Activated CD8-positive, alpha-beta memory T cell treated with anti-CD3 and anti-CD28 coated beads, Interleukin-2, amount 50 U/mL, for 1 hour (primary cell): ENCODE data around the gene UBE2J2.
"Not testable (repeated sequence)": the region's sequence is repeated elsewhere in the genome, so short reads cannot be mapped to it uniquely, and the experiment has no call there.

Experiments
- DNase-seq: peaks from one replicate; pipeline ENCODE4 v3.0.0-alpha.2; 2020; ENCODE audit errors: extremely low read depth

The UBE2J2 gene

DNA sequence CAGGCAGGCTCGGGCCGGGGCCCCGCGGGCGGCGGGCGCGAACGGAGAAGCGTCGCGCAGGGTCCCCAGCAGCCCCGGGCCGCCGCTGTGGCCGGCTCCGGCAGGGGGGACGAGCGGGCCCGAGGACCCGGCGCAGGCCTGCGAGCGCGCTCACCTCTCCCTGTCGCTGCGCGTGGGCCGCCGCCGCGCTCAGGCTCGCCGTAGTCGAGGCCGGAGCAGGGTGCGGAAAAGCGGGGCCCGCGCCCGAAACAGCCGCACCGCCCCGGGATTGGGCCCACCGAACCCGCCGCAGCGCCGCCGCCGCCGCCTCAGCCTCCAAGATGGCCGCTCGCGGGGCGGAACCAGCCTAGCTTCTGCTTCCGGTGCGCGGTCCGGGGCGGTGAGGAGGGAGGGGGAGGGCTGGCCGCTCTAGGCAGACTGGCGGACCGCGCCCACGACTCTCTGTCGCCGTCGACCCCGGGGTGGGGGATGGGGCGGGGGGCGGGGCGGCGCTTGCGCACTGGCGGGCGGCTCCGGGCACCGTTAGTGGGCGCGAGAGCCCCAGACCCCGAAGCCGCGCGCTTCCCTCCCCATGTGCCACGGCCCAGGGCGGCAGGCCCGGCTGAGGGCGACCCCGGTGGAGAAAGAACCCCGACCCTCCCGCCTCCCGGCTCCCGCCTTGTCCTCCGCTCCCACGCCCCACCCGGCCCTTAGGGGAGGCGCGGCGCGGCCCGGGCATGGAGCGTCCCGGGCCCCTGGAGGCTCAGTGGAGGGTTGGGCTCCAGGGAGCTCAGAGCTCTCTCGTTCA, at the start of gene UBE2J2:
Gene UBE2J2 (minus strand): TSS at position 343 of the 787 bp plus-strand sequence. CDS start 5,862 bp downstream, outside the sequence.
- DNase-seq: peak; percentile 81

DNA sequence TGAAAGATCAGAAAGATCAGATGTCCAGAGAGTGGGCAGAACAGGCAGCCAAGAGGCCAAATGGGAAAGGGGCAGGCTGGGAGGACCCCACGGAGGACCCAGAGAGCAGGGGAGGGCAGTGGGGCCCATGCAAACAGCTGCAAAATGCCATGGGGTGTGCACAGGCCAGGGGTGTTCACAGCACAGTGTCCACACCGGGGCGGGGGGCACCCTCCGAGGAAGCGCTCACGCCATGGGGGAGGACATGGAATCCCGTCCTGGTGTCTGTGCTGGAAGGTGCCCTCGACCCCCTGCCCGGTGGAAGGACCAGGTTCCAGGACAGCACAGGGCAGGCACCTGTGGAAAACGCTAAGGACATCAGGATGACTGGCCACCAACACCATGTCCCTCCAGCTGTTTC, 49.3 kb upstream of the UBE2J2 start:
- DNase-seq: no peak

DNA sequence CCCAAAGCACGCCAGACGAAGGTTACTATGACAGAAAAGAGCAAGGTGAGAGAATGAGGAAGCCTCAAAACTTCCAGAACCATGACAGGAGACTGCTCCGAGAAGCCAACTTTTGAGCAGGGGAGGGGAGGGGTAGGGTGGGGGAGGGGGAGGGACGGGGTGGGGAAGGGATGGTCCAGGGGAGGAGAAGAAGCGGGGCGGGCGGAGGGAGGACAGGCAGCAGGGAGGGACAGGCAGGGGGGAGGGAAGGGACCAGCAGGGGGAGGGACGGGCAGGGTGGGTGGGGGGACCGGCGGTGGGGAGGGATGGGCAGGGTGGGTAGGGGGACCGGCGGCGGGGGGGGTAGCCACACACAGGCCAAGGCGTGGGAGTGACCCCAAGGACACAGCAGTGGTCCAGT, 48.8 kb upstream of the UBE2J2 start:
- DNase-seq: no peak

DNA sequence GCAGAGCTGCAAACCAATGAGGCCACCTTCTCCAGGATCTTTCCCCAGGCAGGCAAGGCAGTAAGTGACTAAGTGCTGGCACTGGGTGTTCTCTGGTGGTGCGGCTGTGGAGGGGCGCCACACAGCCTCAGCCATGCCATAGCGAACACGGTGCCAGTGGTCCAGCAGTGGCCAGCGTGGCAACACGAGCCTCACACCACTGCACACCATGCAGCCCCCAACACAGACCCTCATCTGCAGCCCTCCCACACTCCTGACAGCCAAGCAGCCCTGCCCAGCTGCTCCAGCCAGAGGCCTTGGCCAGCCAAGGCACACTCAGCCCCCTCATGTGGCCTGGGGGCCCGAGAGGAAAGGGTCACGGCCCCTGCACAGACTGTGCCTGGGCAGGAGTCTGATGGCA, 47.8 kb upstream of the UBE2J2 start:
- DNase-seq: no peak

DNA sequence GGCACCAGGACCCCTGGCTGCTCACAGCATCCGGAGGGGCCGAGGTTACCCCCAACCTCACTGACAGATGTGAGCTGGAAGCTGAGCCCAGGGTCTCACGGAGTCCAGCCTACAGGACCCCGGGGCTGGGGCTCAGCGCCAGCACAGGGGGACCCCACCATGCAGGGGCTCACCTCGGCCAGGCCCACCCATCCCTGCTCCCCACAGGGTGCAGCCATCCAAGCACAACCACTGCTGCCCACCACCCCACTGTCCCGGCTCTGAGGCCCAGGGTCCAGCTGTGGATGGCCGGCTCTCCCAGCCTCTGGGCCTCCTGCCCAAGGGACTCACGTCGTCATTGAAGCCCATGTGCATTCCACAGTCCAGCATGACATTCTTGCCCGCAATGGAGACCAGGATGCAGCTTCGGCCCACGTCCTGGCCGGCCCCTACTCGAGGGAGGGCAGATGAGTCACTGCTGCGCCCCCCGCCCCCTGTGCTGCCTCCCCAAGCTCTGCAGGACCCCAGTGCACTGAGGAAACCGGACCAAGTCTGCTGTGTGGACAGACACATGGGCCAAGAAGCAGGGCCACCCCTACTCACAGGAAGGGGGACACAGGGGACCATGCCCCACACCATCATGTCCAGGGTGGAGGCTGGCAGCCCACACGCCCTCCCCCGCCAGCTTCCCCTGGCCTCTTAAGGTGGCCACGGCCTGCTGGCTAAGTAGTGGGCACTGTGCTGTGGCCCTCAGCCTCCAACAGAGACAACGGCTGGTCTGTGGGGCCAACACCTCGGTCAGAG, 47.2 kb upstream of the UBE2J2 start:
- DNase-seq: no peak

DNA sequence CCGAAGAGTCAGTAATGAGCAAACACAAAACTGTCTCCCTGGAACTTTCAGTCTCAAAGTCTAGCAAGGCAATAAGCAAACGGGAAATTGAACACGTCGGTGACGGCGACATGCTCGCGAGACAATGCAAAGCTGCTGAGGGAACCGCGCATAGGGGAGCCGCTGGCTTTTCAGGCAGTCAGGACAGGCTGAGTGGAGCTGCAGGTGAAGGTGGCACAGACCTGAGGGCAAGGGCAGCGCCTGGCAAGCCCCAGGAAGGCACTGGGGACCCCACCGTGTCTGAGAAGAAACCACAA, 45.9 kb upstream of the UBE2J2 start:
- DNase-seq: no peak

DNA sequence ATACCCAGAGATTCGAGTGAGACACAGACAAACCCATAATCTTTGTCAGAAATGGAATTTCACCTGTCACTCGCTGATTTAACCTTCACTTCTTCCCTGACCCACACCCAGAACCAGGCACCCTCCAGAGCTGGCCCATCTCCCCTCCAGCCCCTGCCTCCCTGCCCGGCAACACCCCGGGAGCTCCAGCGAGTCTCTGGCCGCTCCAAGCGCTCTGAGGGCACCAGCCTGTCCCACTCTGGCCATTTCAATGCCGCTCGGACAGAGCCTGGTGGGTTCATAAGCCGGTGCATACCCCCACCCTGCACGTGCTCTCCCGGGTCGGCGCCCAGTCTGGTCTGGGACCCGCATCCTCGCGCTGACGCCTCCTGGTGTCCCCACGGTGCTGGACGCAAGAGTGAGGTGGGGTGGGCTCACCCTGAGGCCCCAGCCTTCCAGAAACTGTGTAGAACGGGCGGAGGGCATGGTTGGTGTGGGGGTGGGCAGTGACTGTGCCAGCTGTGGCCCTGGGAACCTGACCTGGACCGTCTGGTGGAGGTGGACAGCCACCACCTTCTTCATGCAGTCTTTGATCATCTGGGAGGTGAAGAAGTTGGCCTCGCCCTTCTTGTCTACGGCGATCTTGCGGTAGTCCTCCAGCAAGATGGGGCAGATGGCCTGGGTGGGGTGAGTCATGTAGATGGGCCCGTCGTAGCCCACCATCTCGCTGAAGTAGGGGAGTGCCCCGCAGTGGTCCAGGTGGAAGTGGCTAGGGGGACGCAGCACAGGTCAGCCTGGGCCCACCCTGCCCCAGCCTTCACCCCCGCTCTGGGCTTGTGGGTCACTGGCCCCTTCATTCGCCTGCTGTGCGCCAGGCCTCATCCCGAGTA, 45.4 kb upstream of the UBE2J2 start:
- DNase-seq: no peak

DNA sequence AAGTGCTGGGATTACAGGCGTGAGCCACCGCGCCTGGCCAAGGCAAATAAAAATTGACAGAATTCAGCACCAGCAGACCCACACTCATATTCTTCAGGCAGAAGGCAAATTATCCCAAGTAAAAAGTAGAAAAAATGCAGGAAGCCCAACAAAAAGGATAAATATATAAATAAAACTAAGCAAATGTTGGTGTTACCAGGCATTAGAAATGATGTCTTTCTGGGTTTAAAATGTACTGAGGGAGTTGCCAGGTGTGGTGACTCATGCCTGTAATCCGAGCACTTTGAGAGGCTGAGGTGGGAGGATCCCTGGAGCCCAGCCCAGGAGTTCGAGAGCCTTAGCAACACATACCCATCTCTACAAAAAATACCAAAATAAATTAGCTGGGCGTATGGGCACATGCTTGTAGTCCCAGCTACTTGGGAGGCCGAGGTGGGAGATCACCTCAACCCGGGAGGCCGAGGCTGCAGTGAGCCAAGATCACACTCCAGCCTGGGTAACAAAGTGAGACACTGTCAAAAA, 44.5 kb upstream of the UBE2J2 start:
- DNase-seq: no peak

DNA sequence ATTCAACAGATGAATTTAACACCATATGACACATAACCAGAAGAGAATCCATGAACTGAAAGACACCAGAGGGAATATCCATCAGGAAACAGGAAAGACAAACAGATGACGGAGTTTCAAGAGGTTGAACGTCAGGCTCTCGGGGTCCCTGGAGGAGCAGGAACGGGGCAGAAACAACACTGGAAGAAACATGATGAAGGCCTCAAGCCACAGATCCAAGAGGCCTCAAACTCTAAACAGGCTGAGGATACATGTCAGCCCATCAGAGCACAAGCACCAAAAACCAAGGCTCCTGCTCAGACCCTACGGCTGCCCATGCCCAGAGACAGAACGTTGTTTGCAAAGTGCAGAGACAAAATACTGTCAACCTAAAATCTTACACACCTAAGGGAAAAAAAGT, 43.8 kb upstream of the UBE2J2 start:
- DNase-seq: no peak

DNA sequence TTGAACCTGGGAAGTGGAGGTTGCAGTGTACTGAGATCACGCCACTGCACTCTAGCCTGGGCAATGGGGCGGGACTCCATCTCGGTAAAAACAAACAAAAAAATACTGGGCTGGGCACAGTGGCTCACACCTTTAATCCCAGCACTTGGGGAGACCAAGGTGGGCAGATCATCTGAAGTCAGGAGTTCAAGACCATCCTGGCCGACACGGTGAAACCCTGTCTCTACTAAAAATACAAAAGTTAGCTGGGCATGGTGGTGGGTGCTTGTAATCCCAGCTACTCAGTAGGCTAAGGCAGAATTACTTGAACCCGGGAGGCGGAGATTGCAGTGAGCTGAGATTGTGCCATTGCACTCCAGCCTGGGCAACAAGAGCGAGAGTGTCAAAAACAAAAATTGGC, 42.5 kb upstream of the UBE2J2 start:
- not testable (repeated sequence) for DNase-seq

DNA sequence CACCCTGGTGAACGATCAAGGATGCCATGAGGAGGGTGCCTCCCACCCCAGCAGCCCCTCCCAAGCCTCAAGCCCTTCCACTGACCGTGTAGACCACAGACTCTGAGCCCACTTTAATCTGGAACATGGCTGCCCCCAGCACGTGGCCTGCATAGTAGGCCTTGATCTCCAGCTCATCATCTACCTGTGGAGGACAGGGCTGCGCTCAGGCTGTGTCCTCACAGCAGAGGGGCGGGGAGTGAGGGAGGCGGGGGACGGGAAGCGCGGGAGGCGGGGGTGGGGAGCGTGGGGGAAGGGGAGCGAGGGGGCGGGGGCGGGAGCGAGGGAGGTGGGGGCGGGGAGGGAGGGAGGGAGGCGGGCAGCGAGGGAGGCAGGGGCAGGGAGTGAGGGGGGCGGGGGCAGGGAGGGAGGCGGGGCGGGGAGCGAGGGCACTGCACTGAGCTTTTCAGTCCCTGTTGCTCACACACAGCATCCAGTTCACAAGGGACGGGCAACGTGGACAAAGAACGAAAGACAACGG, 41.8 kb upstream of the UBE2J2 start:
- DNase-seq: no peak

DNA sequence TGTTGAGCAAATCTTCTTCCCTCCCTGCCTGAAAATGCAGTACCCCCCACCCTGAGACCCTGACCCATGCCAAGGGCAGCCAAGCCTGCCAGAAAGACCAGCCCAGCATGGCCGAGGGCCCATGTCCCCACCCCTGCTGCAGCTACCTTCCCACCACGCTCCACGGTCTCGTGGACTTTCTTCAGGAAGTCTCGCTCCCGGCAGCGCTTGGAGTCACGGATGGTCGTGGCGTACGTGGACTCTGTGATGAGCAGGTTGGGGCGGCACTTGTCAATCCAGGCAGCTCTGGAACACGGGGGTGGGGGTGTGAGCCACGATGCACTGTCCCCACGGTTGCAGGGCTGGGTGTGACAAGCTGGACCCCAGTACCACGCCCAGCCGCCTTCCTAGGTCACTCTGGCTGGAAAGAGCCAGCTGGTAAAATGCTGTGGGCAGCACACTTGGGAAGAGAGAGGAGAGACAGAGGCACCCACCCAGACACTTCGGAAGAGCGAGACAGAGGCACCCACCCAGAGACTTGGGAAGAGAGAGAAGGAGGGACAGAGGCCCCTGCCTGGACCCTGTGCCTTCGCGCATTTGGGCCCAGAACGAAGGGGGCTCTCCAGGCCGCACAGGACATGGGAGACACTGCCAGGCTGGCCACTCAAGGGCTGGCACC, 41.2 kb upstream of the UBE2J2 start:
- DNase-seq: no peak

DNA sequence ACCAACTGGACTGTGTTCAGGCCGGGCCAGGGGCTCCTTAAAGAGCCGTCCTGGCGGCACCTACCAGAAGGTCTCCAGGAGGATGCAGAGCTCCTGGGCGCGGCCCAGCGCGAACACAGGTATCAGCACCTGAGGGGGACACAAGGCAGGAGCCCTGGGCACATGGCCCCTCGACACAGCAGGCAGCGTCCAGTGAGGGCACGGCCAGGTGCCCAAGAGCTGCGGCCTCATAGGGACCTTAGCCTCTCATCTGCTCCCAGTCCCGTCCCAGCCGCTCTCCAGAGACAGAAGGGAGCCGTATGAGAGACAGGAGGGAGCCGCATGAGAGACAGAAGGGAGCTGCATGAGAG, 40.6 kb upstream of the UBE2J2 start:
- DNase-seq: no peak

DNA sequence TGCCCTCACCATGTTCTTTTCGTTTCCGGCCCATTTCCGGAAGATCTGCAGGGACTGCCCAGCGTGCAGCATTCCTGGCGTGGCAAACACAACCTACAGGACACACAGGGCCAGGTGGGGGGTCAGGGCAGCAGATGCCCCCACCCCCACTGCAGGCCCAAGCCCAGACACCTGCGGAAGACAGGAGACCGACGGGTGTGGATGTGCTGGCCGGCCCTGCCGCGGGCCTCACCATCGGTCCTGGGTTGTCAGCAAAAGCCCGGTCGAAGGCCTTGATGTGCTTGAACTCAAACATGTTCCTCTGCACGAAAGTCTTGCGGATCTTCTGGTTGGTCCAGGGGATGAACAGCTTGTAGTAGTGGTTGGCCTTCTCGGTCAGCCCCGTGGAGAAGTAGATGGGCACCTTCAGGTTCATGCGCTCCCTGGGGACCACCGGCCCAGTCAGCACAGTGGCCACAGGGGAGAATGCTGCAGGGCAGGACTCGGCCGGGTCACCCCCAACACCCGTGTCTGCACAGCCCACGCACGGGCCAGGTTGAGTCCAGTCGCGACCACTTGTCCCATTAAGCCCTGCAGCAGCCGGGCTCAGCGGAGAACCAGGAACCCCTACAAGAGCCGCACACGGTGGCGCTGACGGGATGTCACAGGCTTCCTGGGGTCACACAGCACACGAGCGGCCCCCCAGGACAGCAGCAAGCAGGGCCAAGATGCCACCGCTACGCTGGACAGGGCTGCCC, 40.0 kb upstream of the UBE2J2 start:
- no peak for DNase-seq

DNA sequence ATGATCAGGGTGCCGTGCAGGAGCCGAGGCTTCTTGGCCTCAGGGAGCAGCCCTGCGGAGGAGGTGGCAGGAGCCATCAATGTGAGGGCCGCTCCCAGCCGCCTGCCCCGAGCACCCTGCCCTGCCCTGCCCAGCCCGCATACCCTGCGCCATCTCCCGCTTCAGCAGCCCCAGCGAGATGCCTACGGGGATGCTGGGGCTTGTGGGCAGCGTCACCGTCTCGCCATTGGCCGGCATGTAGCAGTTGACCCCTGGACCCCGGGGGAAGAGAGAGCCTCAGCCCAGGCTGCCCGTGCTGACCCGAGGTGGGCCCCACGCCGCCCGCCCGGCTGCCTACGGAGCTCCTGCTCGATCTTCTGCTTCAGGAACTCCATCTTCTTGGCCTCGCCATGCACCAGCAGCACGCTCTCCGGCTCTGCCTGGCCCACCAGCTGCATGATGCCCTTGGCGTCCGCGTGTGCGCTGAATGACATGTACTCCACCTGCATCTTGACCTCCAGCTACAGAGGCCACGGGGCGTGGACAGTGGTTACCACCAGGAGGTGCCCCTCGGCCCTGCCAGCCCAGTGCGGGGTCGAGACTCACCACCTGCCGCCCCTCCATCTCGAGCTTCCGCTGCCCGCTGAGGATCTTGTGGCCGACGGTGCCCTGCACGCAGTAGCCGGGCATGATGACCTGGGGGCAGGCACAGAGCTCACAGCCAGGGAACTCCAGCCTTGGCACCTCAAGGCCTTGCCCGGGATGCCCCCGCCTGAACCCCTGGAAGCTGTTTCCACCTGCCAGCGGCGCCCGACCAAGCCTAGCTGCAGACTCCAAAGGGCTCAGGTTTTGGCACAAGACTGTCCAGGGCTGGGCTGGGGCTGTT, 39.0 kb upstream of the UBE2J2 start:
- DNase-seq: no peak

DNA sequence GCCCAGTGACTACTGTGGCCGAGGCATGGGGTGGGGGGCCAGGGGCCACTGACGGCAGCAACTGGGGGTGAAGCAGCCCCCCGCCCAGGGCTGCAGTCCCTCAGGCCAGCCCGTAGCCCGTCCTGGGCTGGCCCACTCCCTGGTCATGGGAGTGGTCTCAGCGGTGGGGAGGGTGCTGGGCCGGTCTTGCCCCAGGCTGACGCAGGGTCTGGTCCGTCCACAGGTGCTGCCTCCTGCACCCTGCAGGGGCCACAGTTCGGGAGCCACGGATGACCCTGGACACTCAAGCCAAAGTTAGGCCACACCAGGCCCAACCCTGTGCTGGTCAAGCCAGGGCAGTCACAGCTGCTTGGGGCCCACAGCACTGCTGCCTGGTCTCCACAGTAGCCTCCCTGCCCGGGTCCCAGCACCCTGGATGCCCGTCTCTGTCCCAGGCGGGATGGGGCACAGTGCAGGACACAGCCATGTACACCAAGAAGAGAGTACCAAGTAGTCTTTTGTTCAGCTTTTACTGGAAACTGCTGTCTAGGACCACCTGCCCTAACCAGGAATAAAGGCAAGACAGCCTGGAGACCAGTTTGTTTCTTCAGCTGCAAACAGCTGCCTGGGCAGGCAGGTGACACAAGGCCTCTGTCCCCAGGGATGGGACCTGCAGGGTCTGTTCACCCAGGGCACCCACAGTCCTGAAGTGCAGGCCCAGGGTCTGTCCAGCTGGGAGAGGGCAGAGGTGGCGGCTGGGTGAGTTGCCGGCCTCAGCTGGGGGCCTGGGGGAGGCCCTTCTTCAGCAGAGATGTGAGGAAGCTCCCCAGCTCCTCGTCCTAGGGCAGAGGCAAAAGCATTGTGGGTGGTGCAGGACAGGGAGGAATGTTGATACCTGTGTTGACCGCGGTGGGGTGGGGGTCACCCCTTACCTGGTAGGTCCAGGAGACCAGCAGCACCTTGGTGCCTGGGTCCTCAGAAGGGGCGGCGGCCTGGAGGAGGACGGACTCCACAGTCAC, 37.8 kb upstream of the UBE2J2 start:
- DNase-seq: no peak

DNA sequence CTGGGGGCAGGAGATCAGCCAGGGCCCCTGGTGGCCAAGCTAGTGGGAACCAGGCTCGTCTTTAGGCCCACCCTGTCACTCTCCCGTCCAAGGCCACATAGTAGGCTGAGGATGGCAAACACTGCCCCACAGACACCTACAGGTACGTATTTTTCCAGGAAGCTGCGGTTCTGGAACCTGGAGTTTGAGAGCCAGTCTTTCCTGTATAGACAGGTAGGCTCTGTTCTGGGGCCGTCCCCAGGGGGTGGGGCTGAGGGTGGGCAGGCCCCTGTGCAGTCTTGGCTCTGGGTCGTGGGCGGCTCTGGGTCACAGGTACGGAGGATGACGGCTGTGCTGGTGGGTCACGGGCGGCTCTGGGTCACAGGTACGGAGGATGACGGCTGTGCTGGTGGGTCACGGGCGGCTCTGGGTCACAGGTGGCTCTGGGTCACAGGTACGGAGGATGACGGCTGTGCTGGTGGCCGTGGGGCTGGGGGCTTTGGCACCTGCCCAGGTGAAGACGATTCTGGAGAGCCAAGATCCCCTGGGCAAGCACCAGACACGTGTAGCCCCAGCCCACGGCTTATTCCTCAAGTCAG, 36.9 kb upstream of the UBE2J2 start:
- no peak for DNase-seq

DNA sequence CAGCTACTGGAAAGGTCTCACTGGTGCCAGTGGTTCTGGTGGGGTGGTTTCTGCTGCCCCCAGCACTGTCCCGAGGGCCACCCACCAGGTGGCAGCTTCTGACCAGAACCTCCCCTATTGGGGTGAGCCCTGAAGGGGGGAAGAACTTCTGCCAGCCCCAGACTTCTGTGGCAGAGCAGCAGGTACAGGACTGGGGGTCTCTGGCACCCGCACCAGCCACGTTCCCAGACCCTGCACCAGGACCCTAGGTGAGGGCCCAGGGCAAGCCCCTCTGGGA, 36.4 kb upstream of the UBE2J2 start:
- no peak for DNase-seq
